HG03064 (cell line): Measurements from ENCODE around the gene KCNJ13.

Experiments used
- ATAC-seq: cut with Tn5 transposase; IDR thresholded peaks from one replicate; pipeline ENCODE4 v1.9.1; 2021; ENCODE audit warnings: low read depth; ENCODE audit not compliant: unreplicated experiment

Gene KCNJ13

DNA sequence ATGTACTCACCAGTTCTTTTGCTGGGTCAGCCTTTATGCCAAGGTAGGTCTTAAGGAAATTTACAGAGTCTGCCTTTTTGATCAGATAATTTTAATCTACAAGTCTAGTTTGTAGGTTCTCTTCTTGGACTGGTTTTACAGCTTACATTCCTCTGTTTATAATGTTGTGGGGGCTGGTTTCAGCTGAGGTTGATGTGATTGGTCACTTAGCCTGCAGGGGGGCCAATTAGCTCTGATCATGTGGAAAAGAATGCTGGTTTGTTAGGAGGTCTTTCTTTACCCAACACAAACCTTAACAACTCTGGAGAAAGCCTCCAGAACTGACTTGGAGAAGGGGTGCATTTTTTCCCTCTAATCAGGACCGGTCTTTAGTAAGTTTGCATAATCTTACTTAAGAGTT is at the start of gene KCNJ13:
TSS of gene KCNJ13 (minus strand) at position 131 of the 400 bp plus-strand sequence. CDS start 5,203 bp downstream, outside the sequence.
- ATAC-seq = no peak

DNA sequence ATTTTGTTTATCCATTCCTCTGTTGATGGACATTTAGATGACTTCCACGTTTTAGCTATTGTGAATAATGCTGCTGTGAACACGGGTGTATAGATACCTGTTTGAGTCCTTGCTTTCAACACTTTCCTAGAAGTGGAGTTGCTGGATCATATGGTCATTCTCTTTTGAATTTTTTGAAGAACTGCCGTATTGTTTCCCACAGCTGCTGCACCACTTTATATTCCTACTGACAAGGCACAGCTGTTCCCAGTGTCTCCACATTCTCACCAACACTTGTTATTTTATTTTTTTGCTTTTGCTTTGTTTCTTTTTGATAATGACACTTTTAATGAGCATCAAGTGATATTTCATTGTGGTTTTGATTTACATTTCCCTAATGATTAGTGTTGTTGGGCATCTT is 41.4 kb upstream of the KCNJ13 start:
- no peak for ATAC-seq

DNA sequence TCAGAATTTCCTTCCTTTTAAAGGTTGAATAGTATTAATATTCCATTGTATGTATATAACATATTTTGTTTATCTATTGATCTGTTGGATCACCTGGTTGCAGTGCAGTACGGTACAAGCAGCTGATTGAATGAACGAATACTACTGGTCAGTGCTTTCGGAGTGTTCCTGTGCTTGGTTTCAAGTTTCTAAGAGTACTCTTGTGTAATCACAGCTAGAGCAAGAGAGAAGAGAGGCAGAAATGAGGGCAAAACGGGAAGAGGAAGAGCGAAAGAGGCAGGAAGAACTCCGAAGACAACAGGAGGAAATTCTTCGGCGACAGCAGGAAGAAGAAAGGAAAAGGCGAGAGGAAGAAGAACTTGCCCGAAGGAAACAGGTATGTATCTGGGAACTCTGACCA is 40.3 kb upstream of the KCNJ13 start:
- no peak for ATAC-seq

DNA sequence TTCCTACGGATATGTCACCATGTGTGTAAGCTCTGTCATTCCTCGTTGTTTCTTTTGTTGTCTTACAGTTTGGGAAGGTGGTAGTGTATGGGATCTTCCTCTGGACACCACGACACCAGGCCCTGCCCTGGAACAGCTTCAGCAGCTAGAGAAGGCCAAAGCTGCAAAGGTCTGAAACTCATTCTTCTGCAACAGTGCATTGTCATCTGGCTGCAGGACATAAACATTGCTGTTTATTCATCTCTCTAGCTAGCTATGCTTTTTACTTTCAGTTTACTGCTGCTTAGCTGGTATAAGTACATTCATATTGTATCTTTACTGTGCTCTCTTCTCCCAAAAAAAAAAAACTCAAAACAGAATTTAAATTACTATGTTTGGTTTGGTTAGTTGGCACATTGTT is 39.2 kb upstream of the KCNJ13 start:
- ATAC-seq = no peak

DNA sequence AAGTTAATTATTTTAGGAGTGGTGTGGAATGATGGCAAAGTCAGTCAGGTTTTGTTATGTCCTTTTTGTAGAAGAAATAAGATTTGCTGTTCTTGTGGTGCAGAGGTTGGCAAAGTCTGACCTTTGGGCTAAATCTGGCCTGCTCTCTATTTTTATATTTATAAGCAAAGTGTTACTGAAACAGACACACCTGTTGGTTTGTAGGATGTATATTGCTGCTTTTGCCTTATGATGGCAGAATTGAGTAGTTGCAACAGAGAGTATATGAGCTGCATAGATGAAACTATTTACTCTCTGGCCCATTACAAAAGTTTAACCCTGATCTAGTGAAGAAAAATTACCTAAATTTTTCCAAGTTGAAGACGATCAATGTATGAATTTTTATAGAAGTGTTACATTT is 34.1 kb upstream of the KCNJ13 start:
- no peak for ATAC-seq

DNA sequence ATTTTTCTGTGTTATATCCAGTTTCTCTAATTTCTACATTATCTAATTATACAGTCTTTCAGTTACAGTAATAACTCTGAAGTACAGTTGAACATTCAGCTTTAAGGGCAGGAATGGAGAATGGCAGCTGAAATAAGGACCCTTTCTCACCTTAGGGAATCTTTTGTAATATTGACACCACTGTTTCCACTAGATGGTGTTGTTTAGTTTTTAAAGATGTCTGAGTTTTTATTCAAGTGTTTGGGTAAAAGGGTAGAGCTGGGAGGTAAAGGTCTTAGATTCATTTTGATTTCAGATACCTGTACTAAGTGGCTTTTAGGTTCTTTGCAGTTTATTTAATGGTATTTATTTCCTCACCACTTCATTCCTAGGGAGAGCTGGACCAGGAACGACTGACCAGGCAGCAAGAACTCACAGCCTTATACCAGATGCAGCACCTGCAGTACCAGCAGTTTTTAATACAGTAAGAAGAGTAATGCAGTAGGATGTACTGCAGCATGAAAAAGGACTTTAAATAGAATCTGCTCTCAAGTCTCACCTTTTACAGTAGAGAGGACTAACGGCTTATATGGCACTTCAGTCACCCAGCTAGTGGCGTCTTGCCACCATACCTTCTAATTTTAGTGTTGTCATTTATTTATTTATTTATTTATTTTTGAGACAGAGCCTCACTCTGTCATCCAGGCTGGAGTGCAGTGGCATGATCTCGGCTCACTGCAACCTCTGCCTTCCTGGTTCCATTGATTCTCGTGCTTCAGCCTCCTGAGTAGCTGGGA is 33.2 kb upstream of the KCNJ13 start:
- ATAC-seq = no peak

DNA sequence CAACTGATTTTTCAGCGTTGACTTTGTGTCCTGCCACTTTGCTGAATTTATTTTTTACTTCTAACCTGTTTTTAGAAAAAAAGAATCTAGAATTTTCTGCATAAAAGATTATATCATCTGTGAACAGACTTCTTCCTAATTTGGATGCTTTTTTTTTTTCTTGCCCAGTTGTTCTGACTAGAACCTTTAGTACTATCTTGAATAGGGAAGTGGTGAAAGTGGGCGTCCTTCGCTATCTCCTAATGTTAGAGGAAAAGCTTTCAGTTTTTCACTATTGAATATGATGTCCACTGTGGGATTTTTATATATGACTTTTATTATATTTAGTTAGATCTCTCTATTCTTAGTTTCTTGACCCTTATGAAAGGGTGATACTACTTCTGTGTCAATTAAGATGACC is 25.7 kb upstream of the KCNJ13 start:
- ATAC-seq = no peak

DNA sequence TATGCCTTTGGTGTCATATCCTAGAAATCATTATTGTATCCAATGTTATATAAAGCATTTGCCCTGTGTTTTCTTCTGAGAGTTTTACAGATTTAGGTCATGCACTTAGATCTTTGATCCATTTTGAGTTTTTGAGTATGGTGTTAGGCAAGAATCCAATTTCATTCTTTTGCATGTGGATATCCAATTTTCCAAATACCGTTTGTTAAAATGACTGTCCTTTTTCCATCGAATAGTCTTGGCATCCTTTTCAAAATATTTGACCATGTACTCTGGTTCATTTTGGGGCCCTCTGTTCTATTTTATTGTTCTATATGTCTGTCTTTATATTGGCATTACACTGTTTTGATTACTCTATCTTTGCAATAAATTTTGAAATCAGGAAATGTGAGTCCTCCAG is 23.8 kb upstream of the KCNJ13 start:
- no peak for ATAC-seq

DNA sequence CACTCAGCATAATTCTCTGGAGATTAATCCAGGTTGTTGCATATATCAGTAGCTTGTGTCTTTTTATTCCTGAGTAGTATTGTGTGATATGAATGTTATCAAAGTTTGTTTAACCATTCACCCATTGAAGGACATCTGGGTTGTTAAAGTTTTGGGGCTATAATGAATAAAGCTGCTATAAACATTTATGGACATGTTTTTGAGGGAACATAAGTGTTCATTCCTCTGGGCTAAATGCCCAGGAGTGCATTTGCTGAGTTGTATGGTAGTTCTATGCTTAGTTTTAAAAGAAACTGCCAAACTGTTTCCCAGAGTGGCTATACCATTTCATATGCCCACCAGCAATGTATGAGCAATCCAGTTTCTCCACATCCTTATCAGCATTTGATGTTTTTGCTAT is 21.8 kb upstream of the KCNJ13 start:
- ATAC-seq = no peak

DNA sequence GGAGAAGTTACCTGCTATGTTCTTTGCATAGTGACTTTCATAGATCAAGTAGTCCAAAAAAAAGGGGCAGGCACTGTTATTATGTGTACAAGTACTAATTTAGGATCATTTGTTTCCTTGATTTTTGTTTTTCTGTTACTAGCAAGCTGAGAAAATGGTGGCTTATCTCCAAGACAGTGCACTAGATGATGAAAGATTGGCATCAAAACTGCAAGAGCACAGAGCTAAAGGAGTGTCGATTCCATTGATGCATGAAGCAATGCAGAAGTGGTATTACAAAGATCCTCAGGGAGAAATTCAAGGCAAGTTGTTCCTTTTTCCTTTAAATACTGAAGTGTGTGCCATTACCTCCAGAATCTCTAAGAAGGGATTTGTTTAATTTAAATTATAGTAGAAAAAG is 19.6 kb upstream of the KCNJ13 start:
- ATAC-seq = no peak

DNA sequence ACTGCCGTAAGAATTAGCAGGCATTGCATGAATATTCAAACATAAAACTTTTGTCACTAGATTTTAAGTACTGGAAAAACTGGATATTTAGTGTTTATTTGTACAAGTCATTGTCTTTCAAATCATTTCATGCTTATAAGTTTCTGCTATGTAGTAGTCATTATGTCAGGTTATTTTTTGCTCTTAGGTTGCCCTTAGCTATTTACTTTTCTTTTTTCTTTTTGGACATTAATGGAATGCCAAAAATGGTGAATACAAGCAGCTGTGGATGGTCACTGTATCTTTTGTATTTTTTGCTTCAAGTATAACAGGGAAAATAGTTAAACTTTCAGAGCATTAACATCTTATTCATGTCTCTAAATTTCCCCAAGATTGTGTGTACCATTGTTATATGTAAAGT is 18.6 kb upstream of the KCNJ13 start:
- no peak for ATAC-seq

DNA sequence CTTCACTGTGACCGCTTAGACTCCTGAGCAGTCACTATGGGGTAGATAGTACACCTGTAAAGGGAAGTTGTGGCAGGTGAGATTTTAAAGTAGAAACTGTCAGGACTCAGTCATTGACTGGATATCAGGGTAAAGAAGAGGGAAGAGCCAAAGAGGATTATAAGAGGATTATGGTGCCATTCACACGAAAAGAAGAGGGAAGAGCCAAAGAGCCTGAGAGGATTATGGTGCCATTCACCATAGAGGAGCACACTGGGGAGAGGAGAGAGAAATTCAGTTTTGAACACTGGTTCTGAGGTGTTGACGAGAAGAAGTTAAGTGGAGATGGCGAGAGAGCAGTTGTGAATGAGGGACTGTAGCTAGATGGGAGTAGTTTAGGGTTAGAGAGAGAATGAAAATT is 16.9 kb upstream of the KCNJ13 start:
- no peak for ATAC-seq

DNA sequence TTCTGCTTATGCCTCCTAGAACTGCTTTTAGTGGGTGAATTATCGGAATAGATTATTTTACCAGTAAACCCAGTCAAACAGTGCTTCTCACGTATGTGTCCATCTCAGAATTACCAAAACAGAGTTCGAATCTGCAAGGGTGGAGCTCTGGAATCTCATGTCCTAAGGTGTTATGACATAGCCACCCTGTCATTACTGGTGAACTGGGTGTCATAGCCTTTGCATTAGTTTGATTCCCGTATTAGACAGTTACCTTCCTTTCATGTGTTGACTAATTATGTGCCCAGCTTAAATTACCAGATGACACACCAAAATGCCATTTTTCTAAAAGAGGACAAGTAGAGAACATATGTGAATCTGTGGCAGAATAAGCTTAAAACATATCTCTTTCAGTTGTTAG is 15.2 kb upstream of the KCNJ13 start:
- no peak for ATAC-seq

DNA sequence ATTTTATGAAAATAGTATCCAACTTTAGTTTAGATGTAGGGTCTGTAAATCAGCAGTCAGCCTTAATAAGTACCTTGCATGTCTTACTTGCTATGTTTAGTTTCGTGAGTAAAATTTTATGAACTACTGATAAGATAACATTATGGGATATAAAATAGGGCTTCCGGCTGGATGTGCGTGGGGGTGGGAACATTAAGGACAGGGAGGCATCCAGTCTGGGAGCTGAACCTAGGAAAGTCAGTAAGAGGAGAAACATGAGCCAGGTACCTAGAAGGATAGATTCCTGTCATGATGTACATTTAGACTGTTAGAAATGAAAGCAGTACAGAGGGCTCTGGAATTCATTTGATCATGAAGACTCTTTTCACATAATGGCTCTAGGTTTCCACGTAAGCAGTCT is 12.7 kb upstream of the KCNJ13 start:
- no peak for ATAC-seq

DNA sequence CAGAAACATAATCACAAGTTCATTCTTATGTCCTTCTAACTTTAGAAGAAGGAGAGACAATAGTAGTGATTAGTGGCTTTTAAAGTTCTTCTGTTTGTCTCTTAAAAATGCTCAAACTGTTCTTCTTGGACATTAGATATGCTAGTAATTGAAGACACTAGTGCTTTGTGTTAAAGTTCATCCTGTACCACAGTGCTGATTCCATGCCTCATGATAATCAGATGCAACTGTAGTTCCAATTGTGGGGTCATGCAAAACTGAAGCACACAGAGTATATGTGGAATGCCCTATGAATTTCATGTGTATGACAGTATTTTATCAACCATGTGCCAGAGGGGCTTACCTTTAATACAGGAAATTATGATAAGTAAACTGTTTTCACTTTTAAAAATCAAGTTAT is 11.4 kb upstream of the KCNJ13 start:
- no peak for ATAC-seq

DNA sequence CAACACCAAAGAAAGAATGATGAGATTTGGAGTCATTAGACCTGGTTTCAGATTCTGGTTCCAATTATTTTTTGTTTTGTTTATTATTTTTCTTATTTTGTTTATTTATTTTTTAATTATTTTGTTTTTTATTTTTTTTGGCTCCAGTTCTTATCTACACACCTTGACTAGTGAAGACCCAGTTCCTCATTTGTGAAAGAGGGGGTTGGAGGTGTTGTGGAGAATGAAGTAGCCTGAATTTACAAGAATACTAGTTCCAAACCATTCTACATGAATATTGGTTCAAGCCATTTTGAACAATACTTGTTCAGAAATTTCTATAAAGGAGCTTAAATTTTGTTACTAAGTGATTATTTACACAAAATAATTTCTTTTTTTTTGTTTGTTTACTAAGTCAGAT is 6.9 kb upstream of the KCNJ13 start:
- ATAC-seq = no peak

DNA sequence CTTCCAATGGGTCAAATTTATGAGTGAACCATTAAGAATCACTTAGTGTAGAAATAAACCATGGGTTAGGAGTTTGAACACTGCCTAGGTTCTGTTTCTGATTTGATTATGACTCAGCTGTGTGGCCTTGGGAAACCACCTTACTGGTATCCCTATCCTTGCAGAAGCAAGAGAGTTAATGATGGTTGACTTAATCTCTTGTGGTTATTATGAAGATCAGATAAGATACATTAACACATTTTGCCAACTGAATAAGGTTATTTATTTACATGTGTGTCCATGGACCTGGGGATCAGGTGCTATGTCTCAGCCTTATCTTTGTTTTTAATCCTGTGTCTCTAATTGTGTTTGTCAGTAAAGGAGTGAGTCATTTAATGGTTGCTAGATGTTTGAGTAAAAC is 5.4 kb upstream of the KCNJ13 start:
- ATAC-seq = peak; percentile 94

DNA sequence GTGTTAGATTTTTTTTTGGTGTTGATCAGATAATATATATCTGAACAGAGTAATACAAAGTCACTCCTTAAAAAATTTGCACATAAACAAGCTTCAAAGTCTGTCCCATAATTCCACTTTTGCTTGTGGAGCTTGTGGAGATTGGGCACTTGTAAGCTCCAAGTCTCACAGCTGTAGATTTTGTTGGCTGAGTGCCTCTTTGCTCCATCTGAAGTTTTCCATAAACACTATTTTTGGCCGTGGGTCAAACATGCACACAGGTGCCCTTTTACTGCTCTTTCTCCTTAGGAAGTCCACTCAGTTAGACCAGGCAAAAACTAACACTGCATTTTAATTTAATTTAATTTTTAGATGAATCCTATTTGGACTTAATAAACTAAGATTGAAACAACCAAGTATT is 3.6 kb upstream of the KCNJ13 start:
- no peak for ATAC-seq

DNA sequence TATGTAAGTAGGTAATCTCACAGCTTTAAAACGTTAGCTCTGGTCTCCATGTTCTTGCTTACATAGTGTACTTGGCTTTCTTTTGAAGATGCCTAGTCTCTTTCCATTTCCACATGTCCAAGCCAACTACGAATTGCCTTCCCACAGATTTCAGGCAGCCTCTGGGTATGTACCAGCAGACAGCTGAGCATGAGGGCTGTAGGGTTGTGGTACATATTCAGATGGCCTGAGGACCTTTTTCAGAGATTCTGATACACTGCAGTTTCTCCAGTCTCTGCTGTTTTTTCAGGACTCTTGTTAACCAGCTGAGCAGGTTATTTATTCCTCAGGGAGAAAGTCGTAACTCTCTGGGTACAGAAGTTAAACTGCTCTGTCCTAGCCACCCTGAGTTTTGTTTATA is 3.1 kb upstream of the KCNJ13 start:
- ATAC-seq = no peak

DNA sequence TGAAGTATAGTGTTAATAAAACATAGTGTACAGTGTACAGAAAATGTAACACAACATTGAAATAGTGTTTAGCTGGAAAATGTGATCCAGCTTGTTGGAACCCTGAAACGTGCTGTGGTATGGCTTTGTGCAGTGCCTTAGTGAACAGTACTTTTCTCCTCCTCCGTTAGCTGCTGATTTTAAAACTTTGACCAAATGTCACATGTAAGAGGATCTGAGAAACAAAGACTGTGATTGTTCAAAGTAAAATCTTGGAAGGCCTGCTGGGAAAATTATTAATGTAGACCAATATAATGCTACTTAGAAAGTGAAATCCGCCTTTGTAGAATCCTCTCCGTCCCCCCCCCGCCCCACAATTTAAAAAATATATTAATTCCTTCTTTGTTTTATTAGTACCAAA is 911 bp upstream of the KCNJ13 start:
- no peak for ATAC-seq

DNA sequence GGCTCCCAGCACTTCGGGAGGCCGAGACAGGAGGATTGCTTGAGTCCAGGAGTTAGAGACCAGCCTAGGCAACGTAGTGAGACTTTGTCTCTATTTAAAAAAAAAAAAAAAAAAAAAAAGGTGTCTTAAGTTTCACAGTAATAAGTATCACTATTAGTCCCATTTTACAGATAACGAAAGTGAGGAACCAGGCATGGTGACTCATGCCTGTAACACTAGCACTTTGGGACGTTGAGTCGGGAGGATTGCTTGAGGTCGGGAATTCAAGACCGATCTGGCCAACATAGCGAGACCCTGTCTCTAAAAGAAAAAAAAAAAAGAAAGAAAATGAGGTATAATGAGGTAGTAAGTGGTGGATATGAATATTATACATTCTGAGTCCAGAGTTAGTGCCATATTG is 2.5 kb downstream of the KCNJ13 start:
- ATAC-seq = no peak

DNA sequence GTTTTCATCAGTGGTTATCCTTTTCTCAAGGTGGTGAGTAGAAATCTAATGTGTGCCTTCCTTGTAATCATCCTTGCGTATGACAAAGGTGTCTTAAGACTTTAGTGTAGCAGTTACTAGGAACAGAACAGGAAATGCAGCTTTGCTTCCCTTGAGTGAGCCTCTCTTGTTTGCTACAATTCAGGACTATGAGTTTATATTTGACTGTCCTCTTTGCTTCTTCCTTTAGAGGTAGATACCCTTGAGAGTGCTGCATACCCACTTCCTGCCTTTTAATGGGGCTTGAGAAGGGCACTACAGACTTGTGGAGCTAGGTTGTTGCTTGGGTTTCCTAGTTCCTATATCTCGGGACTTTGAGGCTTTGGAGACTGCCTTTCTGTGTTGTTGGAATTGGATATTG is 3.8 kb downstream of the KCNJ13 start:
- ATAC-seq = peak; percentile 72

DNA sequence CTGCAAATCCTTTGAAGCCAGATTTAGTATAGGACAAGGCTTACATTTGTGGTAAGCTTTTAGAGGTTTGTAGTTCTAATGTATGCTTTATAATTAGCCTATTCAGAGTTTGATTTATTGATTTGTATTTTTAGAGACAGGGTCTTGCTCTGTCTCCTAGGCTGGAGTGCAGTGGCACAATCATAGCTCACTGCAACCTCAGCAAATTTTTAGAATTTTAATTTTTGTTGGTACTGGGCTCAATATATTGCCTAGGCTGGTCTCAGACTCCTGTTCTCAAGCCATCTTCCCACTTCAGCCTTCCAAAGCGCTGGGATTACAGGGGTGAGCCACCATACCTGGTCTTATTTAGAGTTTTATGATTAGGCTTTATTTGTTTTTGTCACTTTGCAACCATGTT is 4.5 kb downstream of the KCNJ13 start:
- ATAC-seq = no peak
